DND-41 (cell line): ENCODE results near the gene HTRA3.

Experiments
- ATAC-seq: fragments of 200-7000 bp; cut with Tn5 transposase; 3 replicates; pipeline ENCODE4 v1.9.1; 2021; ENCODE audit warnings: low read depth; ENCODE audit not compliant: insufficient read depth
- DNase-seq: peaks from one replicate; pipeline ENCODE4 v3.0.0-alpha.2; 2020
- H2AFZ ChIP-seq: 2 replicates; pipeline ENCODE4 v1.6.0; 2012; ENCODE audit warnings: low read depth, low read length
- H3K27ac ChIP-seq: 2 replicates; pipeline ENCODE4 v1.5.1; 2012; ENCODE audit warnings: low read length, inconsistent platforms
- H3K27me3 ChIP-seq: fragments of 200-600 bp; sonication (generic); 2 replicates; pipeline ENCODE4 v1.6.0; 2012; ENCODE audit warnings: low read length, mild to moderate bottlenecking, inconsistent platforms; ENCODE audit not compliant: insufficient read depth, poor library complexity
- H3K36me3 ChIP-seq: 2 replicates; pipeline ENCODE4 v1.5.1; 2012; ENCODE audit warnings: low read length, inconsistent platforms; ENCODE audit not compliant: insufficient read depth
- H3K4me1 ChIP-seq: 2 replicates; pipeline ENCODE4 v1.5.1; 2012; ENCODE audit warnings: mild to moderate bottlenecking, low read length; ENCODE audit not compliant: insufficient read depth
- H3K4me2 ChIP-seq: 2 replicates; pipeline ENCODE4 v1.6.0; 2012; ENCODE audit warnings: mild to moderate bottlenecking, moderate library complexity, low read length, inconsistent platforms; ENCODE audit not compliant: insufficient read depth
- H3K4me3 ChIP-seq, 2 experiments: fragments of 200-600 bp in 1 of 2; shearing (Covaris generic) in 1 of 2; 2 replicates each; pipeline ENCODE4 v1.5.1; 2012 to 2016; ENCODE audit warnings: inconsistent platforms in 2 of 2, low read length in 2 of 2, mild to moderate bottlenecking in 2 of 2, low read depth in 1 of 2, moderate library complexity in 1 of 2
- H3K79me2 ChIP-seq: 2 replicates; pipeline ENCODE4 v1.6.0; 2012; ENCODE audit warnings: low read length, inconsistent platforms; ENCODE audit not compliant: insufficient read depth
- H3K9ac ChIP-seq: 2 replicates; pipeline ENCODE4 v1.6.0; 2012; ENCODE audit warnings: low read depth, mild to moderate bottlenecking, inconsistent platforms, low read length, moderate library complexity
- H3K9me3 ChIP-seq: 2 replicates; pipeline ENCODE4 v1.5.1; 2012; ENCODE audit warnings: low read length, moderate library complexity, mild to moderate bottlenecking, inconsistent platforms; ENCODE audit not compliant: insufficient read depth, severe bottlenecking
- H4K20me1 ChIP-seq: 2 replicates; pipeline ENCODE4 v1.6.0; 2012; ENCODE audit warnings: low read length; ENCODE audit not compliant: insufficient read depth
- CTCF ChIP-seq: IDR thresholded peaks from 2 replicates; pipeline ENCODE4 v1.5.1; 2012; ENCODE audit warnings: borderline replicate concordance, low read length, moderate library complexity, mild to moderate bottlenecking; ENCODE audit not compliant: poor library complexity, severe bottlenecking; ENCODE audit errors: extremely low read depth
- EZH2 ChIP-seq: IDR thresholded peaks from 3 replicates; pipeline ENCODE4 v1.6.1; 2012; ENCODE audit warnings: borderline replicate concordance, low read depth, mild to moderate bottlenecking, moderate library complexity, low read length, inconsistent platforms; ENCODE audit not compliant: severe bottlenecking

The HTRA3 gene

GRCh38 chr4:8276358-8277240, 7.0 kb downstream of the HTRA3 start:
- Histone ChIP-seq H3K4me1 (no peaks in the 10 kb centered on the region), H3K27me3 (no peaks in the 10 kb centered on the region), H3K4me3 (no peak overlapping the region), H3K36me3 (no peaks in the 10 kb centered on the region), H2AFZ (no peak overlapping the region), H3K9me3 (no peaks in the 10 kb centered on the region), H4K20me1 (no peaks in the 10 kb centered on the region), H3K4me2 (no peak overlapping the region), H3K9ac (no peak overlapping the region), H3K79me2 (no peaks in the 10 kb centered on the region), H3K27ac (no peak overlapping the region)
- ATAC-seq = no peak
- TF ChIP-seq CTCF = no peak
- no peak for TF ChIP-seq EZH2
- no peak for DNase-seq

- H4K20me1 ChIP-seq = no peaks in the 10 kb centered on the region; the same call in 1 of the 2 replicates
- no peaks in the 10 kb centered on the region for H3K9me3 ChIP-seq
- no peak overlapping the region for H3K9ac ChIP-seq
- no peaks in the 10 kb centered on the region for H3K4me1 ChIP-seq
- no peak overlapping the region for H2AFZ ChIP-seq
- no peak for ATAC-seq
- no peak overlapping the region for H3K27ac ChIP-seq
- no peak overlapping the region for H3K4me3 ChIP-seq
- no peaks in the 10 kb centered on the region for H3K27me3 ChIP-seq
- no peak for DNase-seq
- no peaks in the 10 kb centered on the region for H3K79me2 ChIP-seq
- H3K4me2 ChIP-seq = no peak overlapping the region
- TF ChIP-seq CTCF (no peak), EZH2 (no peak)
- H3K36me3 ChIP-seq = no peaks in the 10 kb centered on the region
Observed at GRCh38 chr4:8277356-8278008, 7.9 kb downstream of the HTRA3 start.

- Histone ChIP-seq H3K27me3 (no peaks in the 10 kb centered on the region), H3K79me2 (no peaks in the 10 kb centered on the region), H3K4me1 (no peaks in the 10 kb centered on the region), H4K20me1 (no peaks in the 10 kb centered on the region; the same call in 1 of the 2 replicates), H3K9ac (no peak overlapping the region), H3K9me3 (no peaks in the 10 kb centered on the region), H3K4me2 (no peak overlapping the region), H3K4me3 (no peak overlapping the region), H3K36me3 (no peaks in the 10 kb centered on the region), H3K27ac (no peak overlapping the region), H2AFZ (no peak overlapping the region)
- ATAC-seq (no peak), DNase-seq (no peak)
- TF ChIP-seq EZH2 = no peak
Observed at GRCh38 chr4:8278009-8278395, 8.4 kb downstream of the HTRA3 start.
